ENCODE measurements around the gene MRM1.

DNA sequence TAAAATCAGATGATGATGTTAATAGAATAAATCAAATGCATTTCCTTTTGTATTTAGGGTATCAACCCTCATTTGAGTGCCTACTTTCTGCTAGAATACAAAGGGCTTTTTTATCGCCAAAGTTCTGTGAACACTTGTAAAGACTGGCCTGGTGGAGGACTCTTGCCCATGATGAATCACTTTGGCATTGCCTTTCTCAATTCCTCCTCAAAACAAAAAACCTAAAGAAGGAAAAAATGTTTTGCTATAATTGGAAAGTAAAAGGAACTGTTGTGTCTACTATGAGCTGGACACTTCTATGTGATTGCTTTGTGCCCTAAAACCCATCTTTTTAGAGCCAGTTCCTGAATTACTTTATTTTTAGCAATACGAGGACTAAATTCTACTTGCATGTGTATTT is 22.7 kb upstream of the MRM1 start:
- TF ChIP-seq POLR2A (IDR thresholded peaks at IDR 0.05) (no peak), CTCF (IDR thresholded peaks at IDR 0.05) (no peak), POLR2AphosphoS5 (IDR thresholded peaks at IDR 0.05) (no peak)

Measured in breast epithelium (tissue), 3 donors.